GM12873 (cell line): ENCODE measurements around the gene MPND.

Source experiments
- CTCF ChIP-seq: IDR thresholded peaks from 2 replicates; pipeline ENCODE4 v1.5.1; 2012; ENCODE audit warnings: low read depth, mild to moderate bottlenecking, moderate library complexity, low read length, control low read depth; ENCODE audit not compliant: insufficient read depth; ENCODE audit errors: missing control alignments

Gene MPND

GRCh38 chr19:4310247-4311121 lies 32.9 kb upstream of the MPND start:
- no peak for TF ChIP-seq CTCF

- no peak for TF ChIP-seq CTCF
Measured at GRCh38 chr19:4313847-4314490, 29.4 kb upstream of the MPND start.

GRCh38 chr19:4316956-4317355 lies 26.4 kb upstream of the MPND start:
- no peak for TF ChIP-seq CTCF

GRCh38 chr19:4318460-4318859 lies 24.9 kb upstream of the MPND start:
- TF ChIP-seq CTCF = no peak

GRCh38 chr19:4319067-4319718 lies 24.2 kb upstream of the MPND start:
- TF ChIP-seq CTCF = no peak

- no peak for TF ChIP-seq CTCF
Measured at GRCh38 chr19:4320419-4320818, 22.9 kb upstream of the MPND start.
